Keratinocyte (primary cell): ENCODE measurements around the gene FOXO1. TPM values are rescaled to one million over a fixed set of nuclear protein-coding genes. Genes with fewer than 3 reads are reported as not detected.

ENCODE experiments used
- DNase-seq: peaks from one replicate; pipeline ENCODE4 v3.0.0-alpha.2; 2011; ENCODE audit warnings: low read depth, missing footprints, low spot score
- FAIRE-seq: peaks from 2 replicates; lab custom pipeline; 2011; peaks lifted over from hg19 to GRCh38; lab: Jason Lieb, UNC
- H2AFZ ChIP-seq: 2 replicates; pipeline ENCODE4 v1.6.0; 2012; ENCODE audit warnings: low read length, control low read depth, inconsistent platforms; ENCODE audit not compliant: control insufficient read depth
- H3K27ac ChIP-seq: 2 replicates; pipeline ENCODE4 v1.5.1; 2011; ENCODE audit warnings: low read length; ENCODE audit not compliant: control insufficient read depth, insufficient read depth
- H3K27me3 ChIP-seq: 3 replicates; pipeline ENCODE4 v1.6.0; 2011; ENCODE audit warnings: low read length; ENCODE audit not compliant: control insufficient read depth, insufficient read depth; ENCODE audit errors: extremely low read depth
- H3K36me3 ChIP-seq, 2 experiments: 2 replicates in 1 of 2; 3 replicates in 1 of 2; pipeline ENCODE4 v1.5.1; 2011; ENCODE audit warnings: low read length in 2 of 2, mild to moderate bottlenecking in 1 of 2; ENCODE audit not compliant: control insufficient read depth in 2 of 2, insufficient read depth in 2 of 2; ENCODE audit errors: extremely low read depth in 1 of 2
- H3K4me1 ChIP-seq: 3 replicates; pipeline ENCODE4 v1.5.1; 2011; ENCODE audit warnings: low read length; ENCODE audit not compliant: control insufficient read depth, insufficient read depth; ENCODE audit errors: extremely low read depth
- H3K4me2 ChIP-seq: 3 replicates; pipeline ENCODE4 v1.6.0; 2011; ENCODE audit warnings: low read depth, low read length; ENCODE audit not compliant: control insufficient read depth, insufficient read depth; ENCODE audit errors: extremely low read depth
- H3K4me3 ChIP-seq, 3 experiments: fragments of 200-600 bp in 1 of 3; sonication (generic) in 1 of 3; 2 replicates in 2 of 3; 3 replicates in 1 of 3; pipeline ENCODE4 v1.5.1; 2011 to 2016; ENCODE audit warnings: low read length in 3 of 3, mild to moderate bottlenecking in 3 of 3, control low read depth in 2 of 3, inconsistent platforms in 1 of 3, low read depth in 1 of 3, mixed read lengths in 1 of 3, mixed run types in 1 of 3, moderate library complexity in 1 of 3; ENCODE audit not compliant: control insufficient read depth in 2 of 3, insufficient read depth in 2 of 3; ENCODE audit errors: extremely low read depth in 1 of 3
- H3K79me2 ChIP-seq: 2 replicates; pipeline ENCODE4 v1.6.0; 2012; ENCODE audit warnings: low read length; ENCODE audit not compliant: control insufficient read depth, insufficient read depth
- H3K9ac ChIP-seq: 3 replicates; pipeline ENCODE4 v1.6.0; 2011; ENCODE audit warnings: low read length; ENCODE audit not compliant: control insufficient read depth, insufficient read depth; ENCODE audit errors: extremely low read depth
- H3K9me1 ChIP-seq: 3 replicates; pipeline ENCODE4 v1.6.0; 2011; ENCODE audit warnings: low read length; ENCODE audit not compliant: control insufficient read depth, insufficient read depth; ENCODE audit errors: extremely low read depth
- H3K9me3 ChIP-seq: 2 replicates; pipeline ENCODE4 v1.5.1; 2012; ENCODE audit warnings: low read depth, low read length; ENCODE audit not compliant: control insufficient read depth
- H4K20me1 ChIP-seq: 3 replicates; pipeline ENCODE4 v1.6.0; 2011; ENCODE audit warnings: low read length; ENCODE audit not compliant: control insufficient read depth, insufficient read depth; ENCODE audit errors: extremely low read depth
- EZH2 ChIP-seq: IDR thresholded peaks from one replicate; pipeline ENCODE4 v1.6.1; 2012; ENCODE audit warnings: inconsistent platforms, mild to moderate bottlenecking, low read length, moderate library complexity
- dilution Hi-C: fragments of 300-500 bp; cut with MboI; formaldehyde crosslinking; loops from one replicate; pipeline ENCODE4 v1.7.0; 2020; ENCODE audit warnings: low sequenced_read_pairs; ENCODE audit not compliant: extremely low pct_ligation_motif_present
- polyA plus RNA-seq, 5 experiments: library from polyadenylated mRNA; depleted of rRNA in 3 of 5; stranded (reverse) in 3 of 5; stranded (forward) in 1 of 5; unstranded in 1 of 5; fragments of >200 nt; gene quantifications; 1 replicate in 1 of 5; 2 replicates in 3 of 5; 3 replicates in 1 of 5; pipeline versions ENCODE4 v1.2.1 to v1.2.3, GENCODE V29; 2011 to 2012; ENCODE audit warnings: missing spikeins in 2 of 5, low read depth in 1 of 5, low replicate concordance in 1 of 5
- TF ChIP-seq, protein P1 (sequence below), 3 experiments: IDR thresholded peaks in 1 of 3; conservative IDR thresholded peaks in 1 of 3; optimal IDR thresholded peaks in 1 of 3; 2 replicates in 2 of 3; 3 replicates in 1 of 3; pipeline versions ENCODE3 to v1.5.1; 2011; ENCODE audit warnings: low read length in 3 of 3, mild to moderate bottlenecking in 3 of 3, moderate library complexity in 2 of 3, control low read depth in 1 of 3, inconsistent platforms in 1 of 3; ENCODE audit not compliant: insufficient read depth in 2 of 3; ENCODE audit errors: extremely low read depth in 1 of 3

The FOXO1 gene
- polyA plus RNA-seq, 1 donor (not counting 4 experiments of a cell fraction or from before 2014, with no cell fraction given) = 8.3 TPM

DNA sequence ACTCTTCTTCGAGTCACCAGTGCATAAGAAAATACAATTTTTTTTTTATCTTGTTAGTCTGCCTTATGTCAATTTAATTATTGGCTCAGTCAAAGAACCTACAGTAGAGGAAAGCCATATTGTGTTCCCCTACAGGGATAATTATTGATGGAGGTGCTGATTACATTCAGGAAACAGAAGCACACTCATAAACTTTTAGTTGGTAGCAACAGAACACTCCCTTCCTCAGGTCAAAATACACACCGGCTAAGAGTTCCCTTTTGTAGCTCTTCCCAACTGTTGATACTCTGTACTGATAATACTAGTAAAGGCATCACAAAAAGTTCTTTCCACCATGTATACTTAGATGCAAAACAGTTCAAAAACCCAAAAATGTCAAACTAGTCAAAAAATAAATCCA is 18.4 kb downstream of the FOXO1 start:
- H3K79me2 ChIP-seq = peaks cover 30% of the 10 kb centered on the region
- no peaks in the 10 kb centered on the region for H3K9me3 ChIP-seq
- H3K27ac ChIP-seq = no peak overlapping the region
- DNase-seq = no peak
- no peak for TF ChIP-seq EZH2
- TF ChIP-seq, protein P1, sequence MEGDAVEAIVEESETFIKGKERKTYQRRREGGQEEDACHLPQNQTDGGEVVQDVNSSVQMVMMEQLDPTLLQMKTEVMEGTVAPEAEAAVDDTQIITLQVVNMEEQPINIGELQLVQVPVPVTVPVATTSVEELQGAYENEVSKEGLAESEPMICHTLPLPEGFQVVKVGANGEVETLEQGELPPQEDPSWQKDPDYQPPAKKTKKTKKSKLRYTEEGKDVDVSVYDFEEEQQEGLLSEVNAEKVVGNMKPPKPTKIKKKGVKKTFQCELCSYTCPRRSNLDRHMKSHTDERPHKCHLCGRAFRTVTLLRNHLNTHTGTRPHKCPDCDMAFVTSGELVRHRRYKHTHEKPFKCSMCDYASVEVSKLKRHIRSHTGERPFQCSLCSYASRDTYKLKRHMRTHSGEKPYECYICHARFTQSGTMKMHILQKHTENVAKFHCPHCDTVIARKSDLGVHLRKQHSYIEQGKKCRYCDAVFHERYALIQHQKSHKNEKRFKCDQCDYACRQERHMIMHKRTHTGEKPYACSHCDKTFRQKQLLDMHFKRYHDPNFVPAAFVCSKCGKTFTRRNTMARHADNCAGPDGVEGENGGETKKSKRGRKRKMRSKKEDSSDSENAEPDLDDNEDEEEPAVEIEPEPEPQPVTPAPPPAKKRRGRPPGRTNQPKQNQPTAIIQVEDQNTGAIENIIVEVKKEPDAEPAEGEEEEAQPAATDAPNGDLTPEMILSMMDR (optimal IDR thresholded peaks at IDR 0.05 in 1 of 3, IDR thresholded peaks at IDR 0.05 in 1 of 3, conservative IDR thresholded peaks at IDR 0.05 in 1 of 3; ENCODE audit: extremely low read depth in 1 of 3, insufficient read depth in 2 of 3, low read length in 3 of 3) = no peak
- H3K36me3 ChIP-seq = no peaks in the 10 kb centered on the region
- no peaks in the 10 kb centered on the region for H3K9me1 ChIP-seq
- dilution Hi-C loops = no loop called here
- H4K20me1 ChIP-seq = no peaks in the 10 kb centered on the region
- H3K9ac ChIP-seq = no peak overlapping the region
- no peaks in the 10 kb centered on the region for H3K27me3 ChIP-seq
- no peak overlapping the region for H3K4me3 ChIP-seq
- H2AFZ ChIP-seq = no peak overlapping the region
- no peak overlapping the region for H3K4me2 ChIP-seq
- H3K4me1 ChIP-seq = peaks cover 28% of the 10 kb centered on the region
- no peak for FAIRE-seq

DNA sequence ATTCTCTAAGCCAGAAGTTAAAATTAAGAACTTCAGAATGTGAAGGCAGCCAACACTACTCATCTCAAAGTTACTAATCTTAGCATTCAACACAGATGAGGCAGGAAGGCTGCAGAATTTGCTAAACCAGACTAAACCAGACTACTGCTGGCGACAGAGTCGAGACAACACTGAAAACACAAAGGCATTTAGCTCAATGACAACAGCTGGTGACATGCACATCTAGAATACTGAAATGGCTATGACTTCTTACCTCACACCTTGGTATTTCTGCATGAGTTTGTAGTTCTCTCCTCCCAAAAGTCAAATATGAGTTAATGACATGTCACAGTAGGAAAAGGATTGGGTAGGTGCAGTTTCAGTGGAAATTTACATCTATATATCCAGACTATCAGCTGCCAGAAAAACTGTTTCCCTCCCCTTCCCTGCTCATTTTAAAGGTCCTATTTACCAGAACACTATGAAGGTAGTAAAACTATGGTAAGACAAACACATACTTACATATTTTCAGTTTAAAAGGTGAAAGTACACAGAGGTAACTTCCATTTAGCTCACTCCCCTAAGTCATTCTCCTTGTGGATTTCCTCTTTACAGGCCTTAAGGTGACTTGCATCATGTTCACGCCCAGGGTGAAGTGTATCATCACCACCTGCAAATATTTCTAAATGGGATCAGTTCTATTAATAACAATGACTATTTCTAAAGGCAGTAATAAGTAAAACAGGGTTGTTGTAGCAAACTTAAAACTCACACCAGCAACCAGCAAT is 21.4 kb downstream of the FOXO1 start:
- DNase-seq = no peak
- TF ChIP-seq, protein P1 (optimal IDR thresholded peaks at IDR 0.05 in 1 of 3, IDR thresholded peaks at IDR 0.05 in 1 of 3, conservative IDR thresholded peaks at IDR 0.05 in 1 of 3; ENCODE audit: extremely low read depth in 1 of 3, insufficient read depth in 2 of 3, low read length in 3 of 3) = no peak
- TF ChIP-seq EZH2 = no peak

More for the DNA sequence above, 21.4 kb downstream of the FOXO1 start:
- Histone ChIP-seq H3K4me3 (no peak overlapping the region), H3K27ac (peak overlapping the region; percentile 55), H2AFZ (no peak overlapping the region), H3K27me3 (no peaks in the 10 kb centered on the region), H3K9ac (no peak overlapping the region), H3K9me3 (no peaks in the 10 kb centered on the region), H4K20me1 (no peaks in the 10 kb centered on the region), H3K79me2 (peaks cover 21% of the 10 kb centered on the region), H3K4me2 (peak overlapping the region; percentile 48), H3K36me3 (no peaks in the 10 kb centered on the region), H3K4me1 (peaks cover 32% of the 10 kb centered on the region), H3K9me1 (no peaks in the 10 kb centered on the region)
- dilution Hi-C loops = no loop called here
- FAIRE-seq = peak; percentile 34
